Neural cell (in vitro differentiated cells): ENCODE results near the gene COL23A1.

Experiments
- EP300 ChIP-seq: fragments of 450-650 bp; conservative IDR thresholded peaks from 2 replicates; pipeline ENCODE4 v1.6.1; 2014; ENCODE audit warnings: antibody characterized with exemption, mild to moderate bottlenecking, moderate library complexity; ENCODE audit not compliant: poor library complexity, severe bottlenecking
- EZH2 ChIP-seq: fragments of 200-600, 300-800 bp; shearing (Covaris generic), sonication (generic); IDR thresholded peaks from 2 replicates; pipeline ENCODE4 v1.6.1; 2014; ENCODE audit warnings: antibody characterized with exemption, low read length, borderline replicate concordance, mild to moderate bottlenecking; ENCODE audit not compliant: insufficient read depth, poor library complexity, severe bottlenecking
- POLR2AphosphoS5 ChIP-seq: IDR thresholded peaks from 2 replicates; pipeline ENCODE4 v1.6.1; 2012
- RAD21 ChIP-seq: fragments of 450-650 bp; conservative IDR thresholded peaks from 2 replicates; pipeline ENCODE4 v1.6.1; 2014; ENCODE audit warnings: antibody characterized with exemption, mild to moderate bottlenecking, moderate library complexity
- TAF1 ChIP-seq: IDR thresholded peaks from 2 replicates; pipeline ENCODE4 v1.6.1; 2012; ENCODE audit warnings: low read depth
- TF ChIP-seq, protein P1 (sequence below): fragments of 450-650 bp; IDR thresholded peaks from 2 replicates; pipeline ENCODE4 v1.5.1; 2014; ENCODE audit warnings: antibody characterized with exemption, mild to moderate bottlenecking, moderate library complexity; ENCODE audit not compliant: poor library complexity, severe bottlenecking
- TF ChIP-seq, protein P2 (sequence below): IDR thresholded peaks from 2 replicates; pipeline ENCODE4 v1.6.1; 2012; ENCODE audit warnings: borderline replicate concordance

DNA sequence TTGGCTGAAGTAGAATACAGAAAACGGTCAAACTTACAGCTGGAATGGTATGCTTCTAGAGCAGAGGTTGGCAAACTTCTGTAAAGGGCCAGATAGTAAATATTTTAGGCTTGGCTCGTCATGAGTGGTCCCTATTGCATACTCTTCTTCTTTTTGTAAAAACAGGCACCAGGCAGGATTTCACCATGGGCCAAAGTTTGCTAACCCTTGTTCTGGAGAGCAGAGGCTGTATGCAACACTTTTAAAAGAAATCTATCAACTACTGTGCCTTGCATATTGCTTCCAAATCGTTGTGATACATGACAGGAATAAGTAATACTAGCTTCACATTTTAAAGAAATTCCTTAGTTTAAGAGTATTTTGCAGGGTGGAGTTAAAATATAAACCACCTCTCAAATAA is 15.6 kb upstream of the COL23A1 start:
- TF ChIP-seq EZH2 = no peak
- TF ChIP-seq, protein P1, sequence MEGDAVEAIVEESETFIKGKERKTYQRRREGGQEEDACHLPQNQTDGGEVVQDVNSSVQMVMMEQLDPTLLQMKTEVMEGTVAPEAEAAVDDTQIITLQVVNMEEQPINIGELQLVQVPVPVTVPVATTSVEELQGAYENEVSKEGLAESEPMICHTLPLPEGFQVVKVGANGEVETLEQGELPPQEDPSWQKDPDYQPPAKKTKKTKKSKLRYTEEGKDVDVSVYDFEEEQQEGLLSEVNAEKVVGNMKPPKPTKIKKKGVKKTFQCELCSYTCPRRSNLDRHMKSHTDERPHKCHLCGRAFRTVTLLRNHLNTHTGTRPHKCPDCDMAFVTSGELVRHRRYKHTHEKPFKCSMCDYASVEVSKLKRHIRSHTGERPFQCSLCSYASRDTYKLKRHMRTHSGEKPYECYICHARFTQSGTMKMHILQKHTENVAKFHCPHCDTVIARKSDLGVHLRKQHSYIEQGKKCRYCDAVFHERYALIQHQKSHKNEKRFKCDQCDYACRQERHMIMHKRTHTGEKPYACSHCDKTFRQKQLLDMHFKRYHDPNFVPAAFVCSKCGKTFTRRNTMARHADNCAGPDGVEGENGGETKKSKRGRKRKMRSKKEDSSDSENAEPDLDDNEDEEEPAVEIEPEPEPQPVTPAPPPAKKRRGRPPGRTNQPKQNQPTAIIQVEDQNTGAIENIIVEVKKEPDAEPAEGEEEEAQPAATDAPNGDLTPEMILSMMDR = no peak
- no peak for TF ChIP-seq EP300
- no peak for TF ChIP-seq POLR2AphosphoS5
- TF ChIP-seq, protein P2, sequence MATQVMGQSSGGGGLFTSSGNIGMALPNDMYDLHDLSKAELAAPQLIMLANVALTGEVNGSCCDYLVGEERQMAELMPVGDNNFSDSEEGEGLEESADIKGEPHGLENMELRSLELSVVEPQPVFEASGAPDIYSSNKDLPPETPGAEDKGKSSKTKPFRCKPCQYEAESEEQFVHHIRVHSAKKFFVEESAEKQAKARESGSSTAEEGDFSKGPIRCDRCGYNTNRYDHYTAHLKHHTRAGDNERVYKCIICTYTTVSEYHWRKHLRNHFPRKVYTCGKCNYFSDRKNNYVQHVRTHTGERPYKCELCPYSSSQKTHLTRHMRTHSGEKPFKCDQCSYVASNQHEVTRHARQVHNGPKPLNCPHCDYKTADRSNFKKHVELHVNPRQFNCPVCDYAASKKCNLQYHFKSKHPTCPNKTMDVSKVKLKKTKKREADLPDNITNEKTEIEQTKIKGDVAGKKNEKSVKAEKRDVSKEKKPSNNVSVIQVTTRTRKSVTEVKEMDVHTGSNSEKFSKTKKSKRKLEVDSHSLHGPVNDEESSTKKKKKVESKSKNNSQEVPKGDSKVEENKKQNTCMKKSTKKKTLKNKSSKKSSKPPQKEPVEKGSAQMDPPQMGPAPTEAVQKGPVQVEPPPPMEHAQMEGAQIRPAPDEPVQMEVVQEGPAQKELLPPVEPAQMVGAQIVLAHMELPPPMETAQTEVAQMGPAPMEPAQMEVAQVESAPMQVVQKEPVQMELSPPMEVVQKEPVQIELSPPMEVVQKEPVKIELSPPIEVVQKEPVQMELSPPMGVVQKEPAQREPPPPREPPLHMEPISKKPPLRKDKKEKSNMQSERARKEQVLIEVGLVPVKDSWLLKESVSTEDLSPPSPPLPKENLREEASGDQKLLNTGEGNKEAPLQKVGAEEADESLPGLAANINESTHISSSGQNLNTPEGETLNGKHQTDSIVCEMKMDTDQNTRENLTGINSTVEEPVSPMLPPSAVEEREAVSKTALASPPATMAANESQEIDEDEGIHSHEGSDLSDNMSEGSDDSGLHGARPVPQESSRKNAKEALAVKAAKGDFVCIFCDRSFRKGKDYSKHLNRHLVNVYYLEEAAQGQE = no peak
- TF ChIP-seq RAD21 = no peak
- no peak for TF ChIP-seq TAF1
